Fibroblast of the conjunctiva (primary cell): ENCODE results near the gene TUFM.
"Not testable (repeated sequence)": the region's sequence is repeated elsewhere in the genome, so short reads cannot be mapped to it uniquely, and the experiment has no call there.

Experiments used
- DNase-seq: peaks from one replicate; pipeline ENCODE4 v3.0.0-alpha.2; 2010; ENCODE audit warnings: low read depth

Gene TUFM

GRCh38 chr16:28875134-28876018, 29.2 kb upstream of the TUFM start:
- DNase-seq, result no peak

- no peak for DNase-seq
These were observed 28.3 kb upstream of the TUFM start for GRCh38 chr16:28874406-28874805.

- DNase-seq, result no peak
These were observed 27.5 kb upstream of the TUFM start for GRCh38 chr16:28873543-28874201.

- no peak for DNase-seq
These were observed 26.8 kb upstream of the TUFM start for GRCh38 chr16:28872952-28873351.

- DNase-seq, result no peak
These were observed 23.1 kb upstream of the TUFM start for GRCh38 chr16:28869201-28869600.

- DNase-seq, result not testable (repeated sequence)
These were observed 21.5 kb upstream of the TUFM start for GRCh38 chr16:28867646-28868045.

GRCh38 chr16:28867241-28867640, 21.1 kb upstream of the TUFM start:
- no peak for DNase-seq

GRCh38 chr16:28866454-28866804, 20.3 kb upstream of the TUFM start:
- DNase-seq, result no peak

- DNase-seq, result no peak
These were observed 19.7 kb upstream of the TUFM start for GRCh38 chr16:28865722-28866453.

GRCh38 chr16:28865001-28865688, 19.0 kb upstream of the TUFM start:
- DNase-seq, result no peak

GRCh38 chr16:28863929-28864793, 18.0 kb upstream of the TUFM start:
- DNase-seq, result no peak

- no peak for DNase-seq
These were observed 13.2 kb upstream of the TUFM start for GRCh38 chr16:28859326-28859725.

GRCh38 chr16:28858421-28858820, 12.3 kb upstream of the TUFM start:
- no peak for DNase-seq

GRCh38 chr16:28846933-28847273, 755 bp upstream of the TUFM start:
- DNase-seq, result no peak

- DNase-seq, result no peak
These were observed 428 bp downstream of the TUFM start for GRCh38 chr16:28845761-28846079.

- no peak for DNase-seq
These were observed 855 bp downstream of the TUFM start for GRCh38 chr16:28845293-28845692.

GRCh38 chr16:28844226-28844885, 1.8 kb downstream of the TUFM start:
- no peak for DNase-seq

GRCh38 chr16:28843766-28844165, 2.4 kb downstream of the TUFM start:
- DNase-seq, result no peak

- no peak for DNase-seq
These were observed 3.5 kb downstream of the TUFM start for GRCh38 chr16:28842696-28843095.

- no peak for DNase-seq
These were observed 6.2 kb downstream of the TUFM start for GRCh38 chr16:28839899-28840298.

- no peak for DNase-seq
These were observed 7.0 kb downstream of the TUFM start for GRCh38 chr16:28839004-28839639.
